ENCODE results near the gene ANKRD11.

- TF ChIP-seq EZH2 (optimal IDR thresholded peaks at IDR 0.05; ENCODE audit: low read depth, low read length): no peak
- TF ChIP-seq CTCF (IDR thresholded peaks at IDR 0.05; ENCODE audit: low read length): no peak
- no peak for TF ChIP-seq EZH2phosphoT487 (IDR thresholded peaks at IDR 0.05; ENCODE audit: low read length)
Observed at GRCh38 chr16:89368604-89369249, 121.6 kb downstream of the ANKRD11 start.

Data from MM.1S (cell line).